ENCODE measurements around the gene DRGX.

Gene DRGX

DNA sequence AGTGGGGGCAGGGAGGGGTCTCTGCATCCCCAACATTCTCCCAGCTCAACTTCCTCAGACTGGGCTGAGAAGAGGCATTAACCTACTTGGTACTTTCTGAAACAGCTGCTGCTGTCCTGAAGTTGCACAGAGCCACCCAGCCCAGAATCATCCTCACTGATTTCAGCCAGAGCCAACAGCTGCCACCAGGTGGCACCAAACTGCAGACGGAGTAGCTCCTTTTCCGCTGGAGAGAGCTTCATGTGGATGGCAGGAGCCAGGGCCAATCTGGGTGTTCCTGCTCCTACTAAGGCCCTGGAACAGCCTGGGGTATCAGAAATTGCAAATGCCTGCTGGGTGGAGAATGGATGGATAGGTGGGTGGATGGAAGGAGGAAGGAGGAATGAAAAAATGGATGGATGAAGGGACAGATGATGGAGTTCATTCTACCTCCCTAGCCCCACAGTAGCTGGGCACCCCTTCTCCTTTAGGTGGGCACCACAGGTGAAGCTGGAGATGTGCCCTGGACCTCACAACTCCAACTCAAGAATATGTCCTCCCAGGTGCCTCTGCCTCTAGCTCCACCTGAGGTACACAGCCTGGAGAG, 11.8 kb upstream of the DRGX start:
- peak; percentile 89 for DNase-seq

DNA sequence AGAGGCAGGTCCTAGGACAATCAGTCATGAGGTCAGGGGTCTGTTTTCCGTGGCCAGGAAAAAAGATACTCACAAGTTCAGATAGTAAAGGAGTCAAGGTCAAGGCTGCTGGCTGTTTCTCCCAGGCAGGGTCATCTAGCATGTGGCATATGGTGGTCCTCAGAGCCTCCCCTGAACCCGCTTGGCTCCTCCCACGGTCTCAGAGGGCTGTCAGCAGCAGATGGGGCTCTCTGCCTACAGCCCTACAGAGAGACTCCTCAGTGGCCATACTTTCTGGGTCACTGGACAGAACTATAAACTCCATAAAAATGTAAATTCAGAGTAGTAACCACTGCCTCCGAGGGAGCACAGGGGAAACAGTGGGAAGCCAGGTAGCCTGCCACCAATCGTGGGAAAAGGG, 11.3 kb upstream of the DRGX start:
- no peak for DNase-seq

DNA sequence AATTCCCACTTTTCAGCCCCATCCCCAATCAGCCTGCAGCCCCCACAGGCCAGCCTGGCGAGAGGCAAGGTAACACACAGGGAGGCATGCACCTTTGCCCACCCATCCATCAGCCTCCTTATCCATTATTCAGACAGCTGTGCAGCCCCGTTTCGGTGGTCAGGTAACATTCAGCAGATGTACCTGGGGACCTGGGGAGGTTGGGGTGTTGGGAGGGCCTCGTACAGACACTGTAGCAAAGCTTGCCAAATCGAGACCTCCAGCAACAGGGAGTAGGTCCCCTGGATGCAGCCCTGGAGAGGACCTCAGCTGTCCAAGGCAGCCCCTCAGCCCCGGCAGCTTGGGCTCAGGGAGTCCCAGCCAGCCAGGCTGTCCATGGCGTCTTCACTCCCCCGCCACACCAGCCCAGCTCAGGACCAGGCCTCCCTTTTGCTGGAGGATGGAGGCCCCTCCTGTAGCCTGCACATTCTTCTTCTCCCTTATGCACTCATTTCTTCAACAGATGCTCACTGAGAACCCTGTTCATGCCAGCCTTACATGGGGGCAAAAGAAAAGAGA, 8.5 kb upstream of the DRGX start:
- DNase-seq = no peak

DNA sequence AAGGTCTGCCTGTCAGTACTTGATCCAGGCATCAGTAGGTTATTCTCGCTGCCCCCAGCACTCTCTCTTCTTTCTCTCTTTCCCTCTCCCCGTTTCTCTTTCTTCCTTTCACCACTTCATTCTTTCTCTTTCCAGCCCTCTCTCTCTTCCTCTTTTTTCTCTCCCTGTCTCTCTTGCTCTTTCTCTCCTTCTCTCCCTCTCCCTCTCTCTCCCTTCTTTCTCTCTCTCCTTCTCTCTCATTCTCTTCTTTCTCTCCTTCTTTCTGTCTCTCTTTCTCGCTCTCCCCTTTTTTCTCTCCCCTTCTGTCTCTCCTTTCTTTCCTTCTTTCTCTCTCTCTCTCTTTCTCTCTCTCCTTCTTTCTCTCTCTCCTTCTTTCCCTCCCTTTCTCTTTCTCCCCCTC, 7.5 kb upstream of the DRGX start:
- DNase-seq = no peak

DNA sequence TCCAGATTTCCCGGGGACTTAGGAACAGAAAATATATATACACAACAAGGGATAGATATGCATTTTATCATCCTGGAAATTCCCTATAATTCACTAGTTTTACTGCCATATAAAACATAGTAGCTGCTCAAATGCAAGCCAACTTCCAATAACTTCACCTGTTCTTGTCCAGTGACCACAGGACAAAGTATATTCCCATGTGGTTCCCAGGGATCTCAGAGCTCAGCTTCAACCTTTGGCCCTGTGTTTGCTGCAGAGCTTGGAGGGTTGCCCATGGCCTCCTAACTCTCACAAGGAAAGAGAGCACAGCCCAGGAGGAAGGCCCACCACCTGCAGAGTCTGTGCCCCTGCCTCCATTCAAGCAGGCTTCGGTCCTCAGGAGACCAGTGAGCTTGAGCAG, 4.5 kb upstream of the DRGX start:
- no peak for DNase-seq

DNA sequence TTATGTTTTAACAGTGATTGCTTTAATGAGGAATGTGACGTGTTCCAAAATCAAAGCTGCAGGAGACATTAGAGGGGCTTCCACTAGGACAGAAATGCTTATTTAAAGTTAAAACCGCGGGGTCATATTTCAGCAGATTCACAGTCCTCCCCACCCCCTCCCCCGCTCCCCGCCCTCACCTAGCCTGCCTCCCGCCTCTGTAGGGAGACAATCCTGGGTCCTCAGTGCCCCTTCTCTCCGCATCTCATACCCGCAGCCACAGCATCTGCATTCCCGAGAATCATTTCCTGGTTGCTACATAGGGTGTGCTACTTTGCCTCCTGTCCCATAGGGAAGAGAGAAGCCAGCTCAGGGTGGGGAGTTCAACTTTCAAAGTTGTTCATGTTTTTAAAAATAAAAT, 3.1 kb upstream of the DRGX start:
- DNase-seq = no peak

DNA sequence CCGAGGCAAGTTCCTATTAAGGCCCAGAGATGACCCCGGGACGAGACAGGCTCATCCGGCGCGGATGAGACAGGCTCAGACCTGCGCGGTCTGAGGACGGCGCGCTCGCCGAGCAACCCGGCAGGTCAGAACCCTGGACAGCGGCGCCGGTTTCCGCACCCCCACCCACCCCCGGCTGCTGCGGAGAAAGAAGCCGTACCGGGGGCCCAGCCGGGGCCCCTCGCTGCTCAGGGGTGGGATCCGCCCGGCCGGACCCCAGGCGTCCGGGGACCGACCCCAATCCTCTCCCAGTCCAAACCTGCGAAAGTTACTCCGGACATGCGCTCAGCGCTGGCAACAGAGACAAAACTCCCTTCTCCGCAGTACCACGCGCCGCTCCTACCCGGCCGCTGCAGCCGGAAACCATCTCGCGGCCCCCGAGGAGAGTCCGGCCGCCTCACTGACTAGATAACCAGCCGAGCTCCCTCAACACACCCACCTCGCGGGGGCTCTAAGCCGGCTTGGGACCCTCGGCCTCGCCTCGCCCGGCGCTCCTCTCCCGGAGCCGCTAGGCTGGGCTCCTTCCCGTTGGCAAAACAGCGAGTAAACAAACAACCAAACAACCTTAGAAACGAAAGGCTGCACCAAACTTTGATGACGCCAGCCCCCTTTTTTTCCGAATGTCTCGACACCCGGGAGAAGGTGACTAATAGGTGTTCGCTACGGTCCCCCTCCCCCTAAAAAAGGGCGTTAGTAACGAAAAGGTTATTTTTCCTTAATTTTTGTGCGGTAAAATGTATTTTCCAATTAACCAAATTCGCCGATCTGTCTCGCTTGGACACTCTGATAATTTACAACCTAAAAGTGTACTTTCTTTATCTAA, 2.3 kb upstream of the DRGX start:
- DNase-seq = peak; percentile 84

DNA sequence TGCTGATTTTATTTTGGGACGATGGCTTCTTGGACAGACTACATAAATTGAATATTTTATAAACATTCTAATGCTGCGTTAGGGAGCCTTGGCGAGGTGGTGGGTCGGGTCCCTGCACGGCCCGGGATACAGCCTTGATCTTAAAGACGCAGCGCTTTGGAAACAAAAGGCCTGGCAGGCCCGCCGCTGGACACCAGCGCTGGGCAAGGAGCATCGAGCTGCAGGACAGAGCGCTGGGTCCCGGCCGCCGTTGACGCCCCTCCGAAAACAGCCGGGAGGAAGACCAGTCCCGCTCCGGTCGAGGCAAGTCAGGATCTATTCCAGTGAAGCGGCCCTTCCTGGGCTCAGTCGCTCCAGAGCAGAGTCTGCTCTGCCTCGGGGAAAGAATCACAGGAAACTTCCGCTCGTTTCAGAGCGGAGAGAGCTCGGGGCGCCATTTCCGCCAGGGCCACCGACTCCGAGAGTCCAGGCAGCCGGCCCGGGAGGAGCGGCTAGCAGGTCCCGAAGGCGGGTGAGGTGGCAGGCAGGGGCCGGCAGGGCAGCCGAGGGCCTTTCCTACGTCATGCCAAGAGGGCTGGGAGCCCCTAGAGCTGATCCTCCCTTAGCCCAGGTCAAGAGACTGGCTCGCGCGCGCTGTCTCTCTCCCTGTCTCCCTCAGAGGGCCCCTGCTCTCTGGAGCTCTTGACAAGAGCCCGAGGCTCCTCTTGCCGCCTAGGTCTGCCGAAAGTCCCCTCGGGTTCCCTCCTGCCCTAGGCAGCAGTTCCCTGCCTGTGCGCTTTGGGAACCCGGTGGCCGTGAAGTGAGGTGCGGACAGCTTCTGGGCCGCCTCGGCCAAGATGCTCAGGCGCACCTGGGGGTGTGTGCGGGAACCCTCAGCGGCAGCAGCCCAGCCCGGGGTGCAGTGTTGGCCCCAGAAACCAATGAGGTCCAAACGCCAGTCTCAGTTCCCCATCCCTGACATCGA, 1.4 kb upstream of the DRGX start:
- DNase-seq = no peak

DNA sequence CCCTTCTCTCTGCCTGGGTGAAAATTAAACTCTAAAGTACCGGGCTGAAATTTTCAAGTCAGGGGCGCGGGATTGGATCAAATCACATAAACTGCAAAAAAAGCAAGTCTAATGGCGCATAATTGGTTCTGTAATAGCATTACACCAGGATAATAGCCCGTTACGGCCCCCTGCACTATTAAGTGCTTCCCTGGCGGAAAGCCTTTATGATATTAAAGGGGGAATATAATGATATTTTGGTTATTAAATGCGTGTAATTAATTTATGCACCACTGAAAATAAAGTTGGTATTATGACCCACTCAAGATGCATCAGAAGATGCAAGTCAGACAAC, 744 bp upstream of the DRGX start:
- DNase-seq = no peak

DNA sequence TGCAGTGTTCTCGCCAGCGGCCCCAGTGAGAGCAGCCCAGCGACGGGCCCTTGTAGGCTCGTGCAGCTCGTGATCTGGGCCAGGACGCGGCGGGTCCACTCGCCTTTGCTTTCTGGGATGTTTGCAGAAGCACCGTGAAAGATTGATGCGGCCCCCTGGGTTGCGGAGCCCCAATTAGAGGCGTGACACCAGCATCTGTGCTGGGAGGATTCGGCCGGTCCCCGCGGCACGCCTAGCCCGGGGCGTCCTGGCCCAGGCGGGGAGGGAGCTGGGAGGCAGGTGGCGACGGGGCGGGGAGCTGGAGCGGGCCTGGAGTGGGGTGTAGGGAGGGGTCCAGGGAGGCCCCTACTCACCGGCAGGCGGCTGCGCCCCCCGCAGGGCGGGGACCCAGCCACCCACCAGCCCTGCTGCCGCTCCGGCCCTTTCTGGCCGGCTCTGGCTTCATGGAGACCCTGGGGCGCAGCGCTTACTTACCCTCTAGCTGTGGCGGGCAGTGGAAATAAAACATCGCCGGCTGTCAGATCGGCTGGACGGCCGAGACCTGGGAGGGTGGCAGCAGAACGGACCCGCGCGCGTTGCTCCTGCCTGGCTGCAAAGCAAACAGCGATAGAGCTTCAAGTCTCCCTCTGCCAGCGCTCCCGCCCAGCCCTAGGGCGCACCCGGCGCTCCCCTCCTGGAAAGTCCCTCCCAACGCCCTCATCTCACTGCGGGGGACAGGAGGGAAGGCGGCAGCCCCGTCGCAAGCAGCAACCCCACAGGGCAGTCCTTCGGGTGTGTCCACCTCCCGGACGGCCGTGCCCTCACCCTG, 752 bp downstream of the DRGX start:
- DNase-seq = no peak

DNA sequence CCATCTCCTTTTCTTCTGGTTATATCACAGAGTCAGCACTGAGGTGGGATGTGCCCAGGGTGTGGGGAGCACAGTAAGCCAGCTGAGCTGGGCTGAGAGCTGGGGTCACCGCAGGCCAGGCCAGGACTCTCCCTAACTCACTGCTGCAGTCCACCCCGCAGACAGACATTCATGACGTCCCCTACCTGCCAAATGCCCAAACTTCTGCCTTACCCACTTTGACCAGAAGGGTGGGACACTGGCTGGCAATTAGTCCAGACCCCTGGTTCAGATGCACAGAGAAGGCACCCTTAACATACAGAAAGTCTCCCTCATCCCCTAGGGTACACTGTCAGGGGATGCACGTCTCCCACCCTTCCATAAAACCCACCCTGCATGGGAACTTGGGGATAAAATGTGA, 2.1 kb downstream of the DRGX start:
- no peak for DNase-seq

DNA sequence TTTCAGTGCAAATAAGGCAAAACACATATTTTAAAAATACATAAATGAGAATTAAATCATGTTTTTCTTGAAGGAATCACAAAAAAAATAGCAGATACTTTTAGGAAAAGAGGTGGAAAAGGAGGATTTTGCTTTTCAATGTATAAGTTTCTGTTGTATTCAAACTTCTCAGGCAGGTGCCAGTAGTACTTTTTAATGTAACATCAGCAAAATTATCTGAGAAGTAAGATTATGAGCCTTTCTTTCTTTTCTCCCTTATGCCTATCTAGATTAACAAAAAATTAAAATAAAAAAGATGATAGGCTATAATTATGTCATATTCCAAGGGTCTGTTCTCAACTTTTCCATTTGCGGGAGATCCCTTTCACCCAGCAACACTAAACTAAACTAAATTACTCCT, 2.6 kb downstream of the DRGX start:
- DNase-seq = no peak

DNA sequence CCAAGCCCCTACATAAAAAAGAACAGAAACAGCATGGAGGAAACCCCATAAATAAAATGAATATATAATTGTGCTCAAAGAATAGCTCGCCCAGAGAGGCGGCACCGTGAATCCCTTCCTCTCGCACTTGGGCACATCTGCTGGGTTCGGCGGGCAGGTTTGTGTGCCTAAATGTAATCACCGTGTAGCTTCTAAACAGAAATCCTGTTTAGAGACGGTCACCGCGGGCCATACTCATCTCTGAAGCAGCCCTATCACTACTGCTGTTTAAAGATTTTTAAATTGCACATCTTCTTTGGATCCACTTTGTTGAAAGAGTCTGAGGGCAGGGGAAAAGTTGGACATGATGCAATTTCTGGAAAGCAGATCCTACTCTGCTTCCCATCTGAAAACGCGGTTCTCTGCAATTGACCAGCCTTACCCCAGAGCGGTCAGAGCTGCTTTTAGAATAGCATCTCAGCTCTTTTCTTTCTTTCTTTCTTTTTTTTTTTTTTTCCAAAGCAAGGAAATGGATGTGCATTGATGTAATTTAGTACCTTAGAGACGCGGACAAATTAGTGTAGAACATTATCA, 6.4 kb downstream of the DRGX start:
- no peak for DNase-seq

DNA sequence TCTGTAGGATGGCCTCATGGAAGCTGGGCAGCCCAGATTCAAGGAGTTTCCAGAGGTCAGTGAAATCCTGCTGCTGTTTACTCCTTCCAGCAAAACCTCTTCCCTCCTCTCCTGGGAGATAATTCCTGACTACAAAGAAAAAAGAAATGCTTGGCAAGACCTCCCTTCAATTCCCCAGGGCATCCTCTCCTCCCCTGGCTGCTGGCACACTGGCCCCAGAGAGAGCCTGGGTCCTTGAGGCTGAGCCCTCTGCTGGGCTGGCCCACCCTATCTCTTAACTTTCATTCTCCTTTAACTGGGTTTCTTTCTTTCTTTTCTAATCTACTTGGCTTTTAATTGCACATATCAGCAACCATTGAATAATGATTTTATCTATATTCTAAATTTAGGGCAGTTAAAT, 7.7 kb downstream of the DRGX start:
- DNase-seq = no peak

DNA sequence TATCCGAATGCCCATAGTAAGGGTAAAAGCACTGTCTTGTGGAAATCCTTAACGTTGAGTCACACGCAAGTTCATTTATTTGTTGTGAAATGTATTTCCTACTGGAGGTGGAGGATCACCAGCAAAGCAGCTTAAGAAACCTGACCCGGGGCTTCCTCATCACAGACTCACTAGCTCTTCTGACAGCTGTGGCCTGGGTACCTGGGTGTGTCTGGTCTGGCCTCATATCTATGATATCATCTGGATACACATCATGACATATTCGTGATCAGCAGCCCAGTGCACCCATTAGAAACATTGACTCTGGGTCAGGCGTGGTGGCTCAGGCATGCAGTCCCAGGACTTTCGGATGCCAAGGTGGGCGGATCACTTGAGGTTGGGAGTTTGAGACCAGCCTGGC, 8.8 kb downstream of the DRGX start:
- no peak for DNase-seq

DNA sequence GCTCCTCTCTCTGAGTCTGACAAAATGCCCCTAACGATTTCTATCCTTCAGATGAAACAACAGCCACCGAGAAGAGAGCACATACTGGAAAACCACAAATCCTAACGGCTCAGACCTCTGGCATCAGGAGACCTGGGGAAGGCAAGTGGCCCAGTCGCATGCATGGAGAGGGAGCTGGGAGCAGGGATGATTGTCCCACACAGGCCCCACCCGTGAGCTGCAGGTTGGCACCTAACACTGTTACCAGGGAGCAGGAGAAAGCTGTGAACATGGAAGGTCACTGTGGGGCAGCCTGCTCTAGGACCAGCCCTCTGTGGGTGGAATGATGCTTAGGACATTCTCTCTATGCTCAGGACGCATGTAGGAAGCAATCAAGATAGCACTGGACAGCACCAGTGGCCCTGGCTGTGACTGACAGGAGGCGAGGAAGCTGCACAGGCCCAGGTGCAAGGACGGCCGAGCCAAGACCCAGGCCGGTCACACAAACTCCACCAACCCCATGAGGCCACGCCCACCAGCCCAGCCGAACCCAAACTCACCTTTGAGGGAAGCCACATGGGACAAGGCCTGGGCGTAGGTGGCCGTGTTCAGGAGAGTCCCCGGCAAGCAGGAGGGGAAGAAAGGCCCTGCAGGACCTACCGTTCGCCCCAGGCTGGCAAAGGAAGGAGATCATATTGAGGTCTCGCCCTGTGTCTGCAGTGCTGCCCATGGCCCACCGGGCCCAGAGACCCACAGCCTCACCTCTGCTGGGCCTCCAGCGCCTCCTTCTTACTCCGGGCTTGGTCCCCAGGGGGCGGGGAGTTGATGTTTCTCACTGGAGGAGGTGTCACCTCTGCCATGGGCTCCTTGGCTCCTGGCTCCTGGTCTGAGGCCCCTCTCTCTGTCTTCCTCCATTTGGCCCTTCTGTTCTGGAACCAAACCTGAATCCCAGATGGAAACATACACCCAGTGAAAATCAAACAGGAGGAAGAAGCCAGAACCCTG, 9.7 kb downstream of the DRGX start:
- DNase-seq = no peak

DNA sequence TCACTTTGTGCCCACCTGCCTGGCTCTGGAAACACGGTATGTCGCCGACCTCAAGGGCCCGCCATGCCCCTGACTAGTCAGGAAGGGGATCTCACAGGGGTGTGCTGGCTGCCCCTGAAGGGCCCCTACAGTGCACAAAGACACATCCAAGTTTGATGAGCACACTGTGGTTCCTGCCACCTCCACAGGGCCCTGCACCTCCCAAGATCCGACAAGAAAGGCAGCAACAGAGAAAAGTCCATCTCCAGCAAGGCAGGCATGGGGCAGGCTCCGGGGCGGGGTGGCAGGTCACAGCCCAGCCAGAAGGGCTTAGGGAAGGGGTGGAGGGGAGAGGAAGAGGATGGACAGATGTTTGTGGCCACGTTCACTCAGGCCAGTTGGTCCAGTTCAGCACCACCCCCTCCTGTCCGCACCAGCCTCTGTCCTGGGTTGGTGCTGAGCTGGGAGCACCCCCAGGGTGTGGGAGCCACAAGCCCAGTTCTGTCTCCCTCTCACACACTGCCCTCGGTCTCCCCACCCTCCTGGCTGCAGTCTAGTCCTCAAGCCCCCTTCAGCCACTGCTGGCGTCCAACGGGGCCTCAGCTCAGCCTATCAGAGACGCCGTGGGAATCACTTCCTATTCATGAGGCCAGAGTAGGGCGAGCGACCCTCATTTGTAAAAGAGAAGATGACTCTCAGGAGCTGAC, 11.5 kb downstream of the DRGX start:
- DNase-seq = no peak

DNA sequence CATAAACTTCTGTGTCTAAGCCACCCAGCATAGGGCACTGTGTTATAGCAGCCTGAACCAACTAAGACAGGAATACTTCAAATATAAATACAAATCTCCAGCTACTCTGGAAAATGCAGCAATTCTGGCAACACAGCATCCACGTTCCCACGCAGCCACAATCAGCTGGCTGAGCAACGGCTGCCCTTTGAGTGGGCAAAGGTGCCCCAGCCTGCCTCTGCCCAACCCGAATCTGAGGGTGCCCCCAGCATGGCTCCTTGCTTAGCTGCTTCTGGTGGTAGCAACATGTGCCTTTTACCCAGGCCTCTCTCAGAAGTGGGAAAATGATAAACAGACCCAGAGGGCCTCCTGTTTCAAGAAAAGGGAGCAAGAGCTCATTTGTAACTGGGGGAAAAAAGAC, 12.0 kb downstream of the DRGX start:
- no peak for DNase-seq

DNA sequence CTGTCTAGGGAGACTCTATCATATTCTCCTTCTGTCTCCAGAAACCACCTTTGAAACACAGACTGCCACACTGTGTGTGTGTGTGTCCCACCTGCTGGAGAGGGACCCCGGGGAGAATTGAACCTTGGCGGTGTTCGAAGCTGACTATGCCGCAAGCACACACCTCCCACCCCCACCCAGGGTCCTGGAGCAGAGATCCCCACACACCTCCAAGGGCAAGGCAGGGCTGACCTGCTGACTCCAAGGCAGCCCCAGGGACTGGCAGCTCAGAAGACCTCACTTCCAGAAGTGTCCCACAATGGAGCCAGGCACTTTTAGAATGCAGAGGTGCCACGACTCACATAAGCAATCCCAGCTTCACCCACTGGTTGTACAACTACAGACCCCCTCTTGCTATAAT, 13.1 kb downstream of the DRGX start:
- DNase-seq = peak; percentile 34

DNA sequence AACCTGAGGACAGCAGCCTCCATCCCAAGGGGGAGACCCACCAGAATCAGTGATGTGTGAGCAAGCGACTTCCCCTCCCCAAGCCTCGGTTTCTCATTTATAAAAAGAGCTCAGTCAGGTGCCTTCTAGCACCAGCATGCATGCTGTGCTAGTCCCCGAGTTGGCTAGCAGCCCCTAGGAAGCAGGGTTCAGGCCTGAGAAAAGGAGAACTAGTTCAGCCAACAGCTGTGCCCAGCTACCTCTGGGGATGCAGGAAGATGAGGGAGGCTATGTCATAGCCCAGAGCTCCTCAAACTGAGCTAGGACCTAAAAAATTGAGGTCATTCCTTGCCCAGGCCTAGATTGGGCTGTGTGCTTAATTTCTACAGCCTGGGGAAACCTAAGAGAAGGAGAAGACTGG, 13.7 kb downstream of the DRGX start:
- DNase-seq = peak; percentile 33

Data from activated CD8-positive, alpha-beta memory T cell treated with anti-CD3 and anti-CD28 coated beads, Interleukin-2, amount 50 U/mL, for 48 hours (primary cell).